H1 (cell line): Measurements from ENCODE around the gene FBXL5.

Source experiments
- CHD2 ChIP-seq: IDR thresholded peaks from 2 replicates; pipeline ENCODE4 v1.6.1; 2012; ENCODE audit warnings: low read length, improper control_type of control experiment
- EP300 ChIP-seq, 2 experiments: IDR thresholded peaks; 1 replicate in 1 of 2; 2 replicates in 1 of 2; pipeline ENCODE4 v1.6.1; 2011 to 2012; ENCODE audit warnings: low read depth in 2 of 2, low read length in 2 of 2, mild to moderate bottlenecking in 2 of 2, borderline replicate concordance in 1 of 2, inconsistent platforms in 1 of 2, moderate library complexity in 1 of 2
- FOSL1 ChIP-seq: IDR thresholded peaks from 2 replicates; pipeline ENCODE4 v1.6.1; 2011; ENCODE audit warnings: mild to moderate bottlenecking, low read depth, low read length, moderate library complexity; ENCODE audit not compliant: insufficient read depth
- HDAC2 ChIP-seq, 2 experiments: fragments of 300-600 bp in 1 of 2; sonication (generic) in 1 of 2; IDR thresholded peaks; 2 replicates each; pipeline ENCODE4 v1.6.1; 2011 to 2012; ENCODE audit warnings: low read depth in 2 of 2, low read length in 2 of 2, mild to moderate bottlenecking in 2 of 2, moderate library complexity in 2 of 2, borderline replicate concordance in 1 of 2, inconsistent platforms in 1 of 2
- POLR2A ChIP-seq, 2 experiments: IDR thresholded peaks; 1 replicate in 1 of 2; 2 replicates in 1 of 2; pipeline ENCODE4 v1.6.1; 2011; ENCODE audit warnings: low read depth in 2 of 2, low read length in 2 of 2, mild to moderate bottlenecking in 2 of 2; ENCODE audit errors: control extremely low read depth in 1 of 2
- POLR2AphosphoS5 ChIP-seq: IDR thresholded peaks from 2 replicates; pipeline ENCODE4 v1.6.1; 2011; ENCODE audit warnings: low read depth, low read length
- TEAD4 ChIP-seq: IDR thresholded peaks from 2 replicates; pipeline ENCODE4 v1.6.1; 2012; ENCODE audit warnings: low read depth, low read length, inconsistent platforms, mixed read lengths
- YY1 ChIP-seq: IDR thresholded peaks from 2 replicates; pipeline ENCODE4 v1.6.1; 2011; ENCODE audit warnings: low read depth, mild to moderate bottlenecking, low read length
- TF ChIP-seq, protein P1 (sequence below), 3 experiments: IDR thresholded peaks; 1 replicate in 2 of 3; 2 replicates in 1 of 3; pipeline versions ENCODE4 v1.5.1 to v1.6.1; 2011; ENCODE audit warnings: low read length in 3 of 3, mild to moderate bottlenecking in 3 of 3, inconsistent platforms in 2 of 3, low read depth in 1 of 3, moderate library complexity in 1 of 3; ENCODE audit not compliant: insufficient read depth in 1 of 3; ENCODE audit errors: control extremely low read depth in 1 of 3

DNA sequence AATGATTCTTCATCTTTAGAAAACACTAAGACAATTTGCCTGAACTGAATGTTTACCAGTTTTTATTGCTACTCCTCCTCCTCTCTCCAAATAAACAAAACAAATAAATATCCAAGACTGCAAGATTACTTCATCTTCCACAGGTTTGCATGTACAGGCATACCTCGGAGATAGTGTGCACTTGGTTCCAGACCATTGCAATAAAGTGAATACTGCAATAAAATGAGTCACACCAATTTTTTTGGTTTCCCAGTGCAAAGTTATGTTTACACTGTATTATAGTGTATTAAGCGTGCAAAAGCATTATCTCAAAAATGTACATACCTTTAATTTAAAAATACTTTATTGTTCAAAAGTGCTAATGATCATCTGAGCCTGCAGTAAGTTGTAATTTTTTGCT lies 53.3 kb downstream of the FBXL5 start:
- TF ChIP-seq YY1 (no peak), TEAD4 (no peak), CHD2 (no peak), HDAC2 (IDR thresholded peaks at IDR 0.05; ENCODE audit: borderline replicate concordance in 1 of 2, low read depth in 2 of 2, low read length in 2 of 2) (no peak), POLR2A (IDR thresholded peaks at IDR 0.05; ENCODE audit: control extremely low read depth in 1 of 2, low read depth in 2 of 2, low read length in 2 of 2) (no peak), FOSL1 (no peak), EP300 (IDR thresholded peaks at IDR 0.05; ENCODE audit: borderline replicate concordance in 1 of 2, low read depth in 2 of 2, low read length in 2 of 2) (no peak), POLR2AphosphoS5 (no peak)
- TF ChIP-seq, protein P1, sequence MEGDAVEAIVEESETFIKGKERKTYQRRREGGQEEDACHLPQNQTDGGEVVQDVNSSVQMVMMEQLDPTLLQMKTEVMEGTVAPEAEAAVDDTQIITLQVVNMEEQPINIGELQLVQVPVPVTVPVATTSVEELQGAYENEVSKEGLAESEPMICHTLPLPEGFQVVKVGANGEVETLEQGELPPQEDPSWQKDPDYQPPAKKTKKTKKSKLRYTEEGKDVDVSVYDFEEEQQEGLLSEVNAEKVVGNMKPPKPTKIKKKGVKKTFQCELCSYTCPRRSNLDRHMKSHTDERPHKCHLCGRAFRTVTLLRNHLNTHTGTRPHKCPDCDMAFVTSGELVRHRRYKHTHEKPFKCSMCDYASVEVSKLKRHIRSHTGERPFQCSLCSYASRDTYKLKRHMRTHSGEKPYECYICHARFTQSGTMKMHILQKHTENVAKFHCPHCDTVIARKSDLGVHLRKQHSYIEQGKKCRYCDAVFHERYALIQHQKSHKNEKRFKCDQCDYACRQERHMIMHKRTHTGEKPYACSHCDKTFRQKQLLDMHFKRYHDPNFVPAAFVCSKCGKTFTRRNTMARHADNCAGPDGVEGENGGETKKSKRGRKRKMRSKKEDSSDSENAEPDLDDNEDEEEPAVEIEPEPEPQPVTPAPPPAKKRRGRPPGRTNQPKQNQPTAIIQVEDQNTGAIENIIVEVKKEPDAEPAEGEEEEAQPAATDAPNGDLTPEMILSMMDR (IDR thresholded peaks at IDR 0.05; ENCODE audit: control extremely low read depth in 1 of 3, insufficient read depth in 1 of 3, low read depth in 1 of 3, low read length in 3 of 3): no peak
